Uterus (tissue), 4 donors: Measurements from ENCODE around the gene TIGIT. TPM values are rescaled to one million over a fixed set of nuclear protein-coding genes. Genes with fewer than 3 reads are reported as not detected.
"Not testable (repeated sequence)": the region's sequence is repeated elsewhere in the genome, so short reads cannot be mapped to it uniquely, and the experiment has no call there.

Source experiments
- DNase-seq, 2 donors: peaks; one replicate each; pipeline ENCODE4 v3.0.0-alpha.2; 2019 to 2020
- H3K27ac ChIP-seq, 2 donors: fragments of 200-600 bp; sonication (generic); 1 replicate in 1 of 2; 2 replicates in 1 of 2; pipeline ENCODE4 v1.5.1; 2016 to 2018
- H3K27me3 ChIP-seq, 2 donors: fragments of 200-600 bp; sonication (generic); one replicate each; pipeline ENCODE4 v1.5.1; 2018 to 2019; ENCODE audit warnings: control low read depth in 1 of 2
- H3K36me3 ChIP-seq, 2 donors: fragments of 200-600 bp; sonication (generic); one replicate each; pipeline ENCODE4 v1.5.1; 2019; ENCODE audit warnings: control low read depth in 1 of 2
- H3K4me1 ChIP-seq, 2 donors: fragments of 200-600 bp; sonication (generic); one replicate each; pipeline ENCODE4 v1.5.1; 2018 to 2019; ENCODE audit warnings: control low read depth in 1 of 2
- H3K4me3 ChIP-seq, 2 donors: fragments of 200-600 bp; sonication (generic); 1 replicate in 1 of 2; 2 replicates in 1 of 2; pipeline ENCODE4 v1.5.1; 2018 to 2019; ENCODE audit warnings: mild to moderate bottlenecking in 1 of 2
- H3K9me3 ChIP-seq, 2 donors: fragments of 200-600 bp; sonication (generic); one replicate each; pipeline ENCODE4 v1.5.1; 2019; ENCODE audit warnings: control low read depth in 1 of 2
- POLR2A ChIP-seq, 2 donors: fragments of 450-650 bp; IDR thresholded peaks; one replicate each; pipeline ENCODE4 v1.6.1; 2016; ENCODE audit warnings: antibody characterized with exemption in 2 of 2, mild to moderate bottlenecking in 1 of 2, moderate library complexity in 1 of 2
- intact Hi-C: fragments of 100-400 bp; cut with DNase I; formaldehyde crosslinking; loops from one replicate; pipeline ENCODE4 v1.15.1; 2023; ENCODE audit warnings: low total_unique reads
- total RNA-seq, 4 donors: library from RNA; depleted of rRNA in 3 of 4; stranded (reverse); fragments of >200 nt in 3 of 4; gene quantifications; one replicate each; pipeline versions ENCODE4 v1.1.0 to v1.2.4, GENCODE V29; 2014 to 2023
- TF ChIP-seq, protein P1 (sequence below), 4 experiments: fragments of 200-600 bp in 2 of 4; fragments of 450-650 bp in 2 of 4; sonication (generic) in 2 of 4; IDR thresholded peaks; one replicate each; pipeline ENCODE4 v1.5.1; 2016 to 2019; ENCODE audit warnings: antibody characterized with exemption in 4 of 4, mild to moderate bottlenecking in 2 of 4, moderate library complexity in 1 of 4
- donor health status: DM: yes; HTN: yes; CAD: no.

The TIGIT gene
- total RNA-seq, 4 donors from 2014 or later, result 0.12 to 0.28 TPM; not detected in 2

DNA sequence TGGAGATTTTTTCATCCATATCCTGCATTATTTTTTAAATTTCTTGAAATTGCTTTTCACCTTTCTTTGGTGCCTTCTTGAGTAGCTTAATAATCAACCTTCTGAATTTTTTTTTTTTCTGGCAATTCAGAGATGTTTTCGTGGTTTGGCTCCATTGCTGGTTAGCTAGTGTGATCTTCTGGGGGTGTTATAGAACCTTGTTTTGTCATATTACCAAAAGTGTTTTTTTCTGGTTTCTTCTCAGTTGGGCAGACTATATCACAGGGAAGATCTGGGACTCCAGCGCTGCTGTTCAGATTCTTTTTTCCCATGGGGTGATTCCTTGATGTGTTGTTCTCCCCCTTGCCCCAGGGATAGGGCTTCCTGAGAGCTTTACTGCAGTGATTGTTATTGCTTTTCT lies 23.8 kb upstream of the TIGIT start:
- no peak for DNase-seq
- intact Hi-C loops, result no loop called here
- Histone ChIP-seq H3K27me3 (no peaks in the 10 kb centered on the region), H3K4me1 (no peaks in the 10 kb centered on the region), H3K27ac (no peak overlapping the region), H3K4me3 (no peak overlapping the region), H3K36me3 (no peaks in the 10 kb centered on the region), H3K9me3 (no peaks in the 10 kb centered on the region)
- TF ChIP-seq, protein P1, sequence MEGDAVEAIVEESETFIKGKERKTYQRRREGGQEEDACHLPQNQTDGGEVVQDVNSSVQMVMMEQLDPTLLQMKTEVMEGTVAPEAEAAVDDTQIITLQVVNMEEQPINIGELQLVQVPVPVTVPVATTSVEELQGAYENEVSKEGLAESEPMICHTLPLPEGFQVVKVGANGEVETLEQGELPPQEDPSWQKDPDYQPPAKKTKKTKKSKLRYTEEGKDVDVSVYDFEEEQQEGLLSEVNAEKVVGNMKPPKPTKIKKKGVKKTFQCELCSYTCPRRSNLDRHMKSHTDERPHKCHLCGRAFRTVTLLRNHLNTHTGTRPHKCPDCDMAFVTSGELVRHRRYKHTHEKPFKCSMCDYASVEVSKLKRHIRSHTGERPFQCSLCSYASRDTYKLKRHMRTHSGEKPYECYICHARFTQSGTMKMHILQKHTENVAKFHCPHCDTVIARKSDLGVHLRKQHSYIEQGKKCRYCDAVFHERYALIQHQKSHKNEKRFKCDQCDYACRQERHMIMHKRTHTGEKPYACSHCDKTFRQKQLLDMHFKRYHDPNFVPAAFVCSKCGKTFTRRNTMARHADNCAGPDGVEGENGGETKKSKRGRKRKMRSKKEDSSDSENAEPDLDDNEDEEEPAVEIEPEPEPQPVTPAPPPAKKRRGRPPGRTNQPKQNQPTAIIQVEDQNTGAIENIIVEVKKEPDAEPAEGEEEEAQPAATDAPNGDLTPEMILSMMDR (IDR thresholded peaks at IDR 0.05), result no peak
- TF ChIP-seq POLR2A (IDR thresholded peaks at IDR 0.05), result no peak

DNA sequence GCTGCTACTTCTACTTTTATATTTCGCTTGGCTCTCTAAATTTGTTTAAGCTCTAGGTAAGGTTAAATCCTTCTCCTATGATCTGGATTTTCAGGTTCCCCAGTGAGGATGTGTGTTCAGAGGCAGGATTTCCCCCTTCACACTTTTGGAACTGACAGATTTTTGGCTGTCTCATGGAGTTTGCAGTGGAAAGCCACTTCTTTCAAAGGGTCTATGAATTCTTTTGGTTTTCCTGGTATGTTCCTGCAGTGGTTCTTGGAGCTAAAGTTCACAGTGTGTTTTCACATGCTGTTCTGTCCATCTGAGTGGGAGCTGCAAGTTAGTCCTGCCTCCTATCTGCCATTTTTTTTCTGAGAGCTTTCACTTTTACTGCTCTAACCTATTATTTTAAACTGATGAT lies 21.6 kb upstream of the TIGIT start:
- Histone ChIP-seq H3K27ac (no peak overlapping the region), H3K9me3 (no peaks in the 10 kb centered on the region)
- DNase-seq, result no peak

DNA sequence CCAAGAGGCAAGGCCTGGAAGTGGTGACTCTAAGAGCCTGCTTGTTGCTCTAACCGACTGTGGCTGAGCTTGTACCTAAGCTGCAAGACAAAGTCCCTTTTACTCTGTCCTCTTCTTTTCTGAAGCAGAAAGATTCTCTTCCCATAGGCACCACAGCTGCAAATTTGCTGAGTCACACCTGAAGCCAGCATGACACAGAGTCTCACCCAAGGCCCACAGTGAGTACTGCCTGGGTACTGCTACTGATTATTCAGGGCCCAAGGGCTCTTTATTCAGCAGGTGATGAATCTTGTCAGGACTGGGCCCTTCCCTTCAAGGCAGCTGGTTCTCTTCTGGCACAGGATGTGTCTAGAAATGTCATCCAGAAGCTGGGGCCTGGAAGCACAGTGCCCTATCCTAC lies 18.9 kb upstream of the TIGIT start:
- Histone ChIP-seq H3K27me3 (no peaks in the 10 kb centered on the region), H3K4me1 (no peaks in the 10 kb centered on the region), H3K27ac (no peak overlapping the region), H3K9me3 (no peaks in the 10 kb centered on the region), H3K4me3 (no peak overlapping the region), H3K36me3 (no peaks in the 10 kb centered on the region)
- intact Hi-C loops, result no loop called here
- TF ChIP-seq POLR2A (IDR thresholded peaks at IDR 0.05), result no peak
- DNase-seq, result no peak

More for the DNA sequence above, 21.6 kb upstream of the TIGIT start:
- TF ChIP-seq POLR2A (IDR thresholded peaks at IDR 0.05), result no peak
- TF ChIP-seq, protein P1 (IDR thresholded peaks at IDR 0.05), result no peak
- intact Hi-C loops, result no loop called here
- no peaks in the 10 kb centered on the region for H3K27me3 ChIP-seq
- no peak overlapping the region for H3K4me3 ChIP-seq
- no peaks in the 10 kb centered on the region for H3K36me3 ChIP-seq
- no peaks in the 10 kb centered on the region for H3K4me1 ChIP-seq

DNA sequence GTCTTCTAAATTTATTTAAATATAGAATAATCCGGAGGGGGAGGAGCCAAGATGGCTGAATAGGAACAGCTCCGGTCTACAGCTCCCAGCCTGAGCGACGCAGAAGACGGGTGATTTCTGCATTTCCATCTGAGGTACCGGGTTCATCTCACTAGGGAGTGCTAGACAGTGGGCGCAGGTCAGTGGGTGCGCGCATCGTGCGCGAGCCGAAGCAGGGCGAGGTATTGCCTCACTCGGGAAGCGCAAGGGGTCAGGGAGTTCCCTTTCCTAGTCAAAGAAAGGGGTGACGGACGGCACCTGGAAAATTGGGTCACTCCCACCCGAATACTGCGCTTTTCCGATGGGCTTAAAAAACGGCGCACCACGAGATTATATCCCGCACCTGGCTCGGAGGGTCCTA lies 17.0 kb upstream of the TIGIT start:
- H3K27me3 ChIP-seq, H3K4me1 ChIP-seq, intact Hi-C loops, H3K9me3 ChIP-seq, H3K4me3 ChIP-seq, H3K27ac ChIP-seq, H3K36me3 ChIP-seq, DNase-seq: not testable (repeated sequence)

DNA sequence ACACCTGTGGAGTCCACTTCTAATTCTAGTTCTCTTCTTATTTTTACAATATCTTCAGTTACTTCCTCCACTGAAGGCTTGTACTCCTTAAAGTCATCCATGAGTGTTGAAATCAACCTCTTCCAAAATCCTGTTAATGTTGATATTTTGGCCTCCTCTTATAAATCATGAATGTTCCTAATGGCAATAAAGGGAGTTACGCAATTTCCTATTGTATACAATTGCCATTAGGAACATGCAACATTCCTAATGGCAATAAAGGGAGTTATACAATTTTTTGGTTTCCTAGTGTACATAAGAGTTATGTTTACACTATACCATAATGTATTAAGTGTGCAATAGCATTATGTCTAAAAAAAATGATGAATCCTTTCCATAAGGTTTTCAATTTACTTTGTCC lies 9.2 kb upstream of the TIGIT start:
- Histone ChIP-seq H3K4me3 (no peak overlapping the region), H3K27me3 (no peaks in the 10 kb centered on the region), H3K9me3 (no peaks in the 10 kb centered on the region), H3K36me3 (no peaks in the 10 kb centered on the region), H3K27ac (no peak overlapping the region), H3K4me1 (no peaks in the 10 kb centered on the region)
- no peak for TF ChIP-seq POLR2A (IDR thresholded peaks at IDR 0.05)
- TF ChIP-seq, protein P1 (IDR thresholded peaks at IDR 0.05), result no peak
- DNase-seq, result no peak
- intact Hi-C loops, result no loop called here

DNA sequence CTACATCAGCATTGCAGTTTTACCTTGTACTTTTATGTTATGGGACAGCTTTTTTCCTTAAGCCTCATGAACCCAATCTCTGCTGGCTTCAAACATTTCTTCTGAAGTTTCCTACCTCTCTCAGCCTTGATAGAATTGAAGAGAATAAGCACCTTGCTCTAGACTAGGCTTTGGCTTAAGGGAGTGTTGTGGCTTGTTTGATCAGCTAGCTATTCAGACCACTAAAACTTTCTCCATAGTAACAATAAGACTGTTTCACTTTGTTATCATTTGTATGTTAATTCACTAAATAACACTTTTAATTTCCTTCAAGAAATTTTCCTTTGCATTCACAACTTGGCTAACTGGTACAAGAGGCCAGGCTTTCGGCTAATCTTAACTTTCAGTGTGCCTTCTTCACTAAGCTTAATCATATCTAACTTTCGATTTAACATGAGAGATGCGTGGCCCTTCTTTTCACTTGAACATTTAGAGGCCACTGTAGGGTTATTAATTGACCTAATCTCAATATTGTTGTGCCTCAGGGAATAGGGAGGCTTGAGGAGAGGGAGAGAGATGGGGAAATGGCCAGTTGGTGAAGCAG lies 8.1 kb upstream of the TIGIT start:
- DNase-seq, result no peak
- Histone ChIP-seq H3K9me3 (no peaks in the 10 kb centered on the region), H3K4me3 (no peak overlapping the region), H3K36me3 (no peaks in the 10 kb centered on the region), H3K27me3 (no peaks in the 10 kb centered on the region), H3K4me1 (no peaks in the 10 kb centered on the region), H3K27ac (no peak overlapping the region)
- intact Hi-C loops, result no loop called here
- TF ChIP-seq POLR2A (IDR thresholded peaks at IDR 0.05), result no peak
- TF ChIP-seq, protein P1 (IDR thresholded peaks at IDR 0.05), result no peak
